Neuronal stem cell (in vitro differentiated cells): ENCODE data around the gene SPPL2B.

Experiments used
- DNase-seq: peaks from one replicate; pipeline ENCODE4 v3.0.0-alpha.2; 2013; ENCODE audit warnings: low spot score
- H2AFZ ChIP-seq: one replicate; pipeline ENCODE4 v1.6.1; 2013; ENCODE audit warnings: mild to moderate bottlenecking, low read length, inconsistent platforms
- H2AK5ac ChIP-seq: 2 replicates; pipeline ENCODE4 v1.6.1; 2013; ENCODE audit warnings: low read depth, mild to moderate bottlenecking, inconsistent platforms, low read length, moderate library complexity, mixed read lengths
- H2BK120ac ChIP-seq: 2 replicates; pipeline ENCODE4 v1.6.1; 2013; ENCODE audit warnings: low read depth, mild to moderate bottlenecking, inconsistent platforms, low read length, moderate library complexity, mixed read lengths
- H2BK12ac ChIP-seq: one replicate; pipeline ENCODE4 v1.6.1; 2013; ENCODE audit warnings: low read length, inconsistent platforms
- H2BK15ac ChIP-seq: 2 replicates; pipeline ENCODE4 v1.6.1; 2013; ENCODE audit warnings: mild to moderate bottlenecking, low read length, inconsistent platforms, mixed read lengths
- H2BK5ac ChIP-seq: one replicate; pipeline ENCODE4 v1.6.1; 2013; ENCODE audit warnings: inconsistent platforms, mild to moderate bottlenecking, low read length, moderate library complexity
- H3K14ac ChIP-seq: one replicate; pipeline ENCODE4 v1.6.1; 2013; ENCODE audit warnings: low read length, inconsistent platforms
- H3K18ac ChIP-seq: 2 replicates; pipeline ENCODE4 v1.6.1; 2013; ENCODE audit warnings: low read length, inconsistent platforms
- H3K23ac ChIP-seq: 2 replicates; pipeline ENCODE4 v1.6.1; 2013; ENCODE audit warnings: low read depth, mild to moderate bottlenecking, mixed read lengths, low read length, inconsistent platforms; ENCODE audit not compliant: poor library complexity
- H3K27ac ChIP-seq: replicated peaks from 3 replicates; pipeline ENCODE4 v1.5.1; 2013; ENCODE audit warnings: low read length, inconsistent platforms
- H3K27me3 ChIP-seq, 3 experiments: 2 replicates each; pipeline ENCODE4 v1.6.1; 2013; ENCODE audit warnings: low read length in 3 of 3, mild to moderate bottlenecking in 2 of 3, inconsistent platforms in 1 of 3, low read depth in 1 of 3, mixed read lengths in 1 of 3, moderate library complexity in 1 of 3; ENCODE audit not compliant: control insufficient read depth in 3 of 3, insufficient read depth in 3 of 3
- H3K36me3 ChIP-seq, 2 donors: replicated peaks in 1 of 2; 2 replicates each; pipeline ENCODE4 v1.6.1; 2013; ENCODE audit warnings: low read length in 2 of 2; ENCODE audit not compliant: control insufficient read depth in 2 of 2, insufficient read depth in 2 of 2
- H3K4ac ChIP-seq: 2 replicates; pipeline ENCODE4 v1.6.1; 2013; ENCODE audit warnings: inconsistent platforms, mild to moderate bottlenecking, low read length, moderate library complexity
- H3K4me1 ChIP-seq, 2 donors: 1 replicate in 1 of 2; 2 replicates in 1 of 2; pipeline ENCODE4 v1.6.1; 2013; ENCODE audit warnings: low read length in 2 of 2, low read depth in 1 of 2; ENCODE audit not compliant: control insufficient read depth in 2 of 2, insufficient read depth in 1 of 2
- H3K4me2 ChIP-seq: one replicate; pipeline ENCODE4 v1.6.1; 2013; ENCODE audit warnings: mild to moderate bottlenecking, low read length, inconsistent platforms; ENCODE audit not compliant: insufficient read depth, poor library complexity, severe bottlenecking
- H3K4me3 ChIP-seq, 2 donors: 2 replicates each; pipeline ENCODE4 v1.5.1; 2013; ENCODE audit warnings: low read length in 2 of 2, mild to moderate bottlenecking in 2 of 2, inconsistent platforms in 1 of 2, moderate library complexity in 1 of 2
- H3K79me1 ChIP-seq: one replicate; pipeline ENCODE4 v1.6.1; 2013; ENCODE audit warnings: low read depth, mild to moderate bottlenecking, inconsistent platforms, low read length, moderate library complexity
- H3K9ac ChIP-seq: one replicate; pipeline ENCODE4 v1.6.1; 2013; ENCODE audit warnings: mild to moderate bottlenecking, low read depth, low read length, inconsistent platforms; ENCODE audit not compliant: poor library complexity
- H3K9me3 ChIP-seq, 2 donors: replicated peaks in 1 of 2; 2 replicates each; pipeline versions ENCODE3 to v1.6.1; 2013; ENCODE audit warnings: low read length in 2 of 2, mild to moderate bottlenecking in 2 of 2, inconsistent platforms in 1 of 2, low read depth in 1 of 2, mixed read lengths in 1 of 2, moderate library complexity in 1 of 2; ENCODE audit not compliant: control insufficient read depth in 2 of 2, insufficient read depth in 1 of 2
- H4K8ac ChIP-seq: one replicate; pipeline ENCODE4 v1.6.1; 2013; ENCODE audit warnings: low read depth, mild to moderate bottlenecking, inconsistent platforms, low read length, moderate library complexity
- H4K91ac ChIP-seq: one replicate; pipeline ENCODE4 v1.6.1; 2013; ENCODE audit warnings: low read length, low read depth, mild to moderate bottlenecking, inconsistent platforms; ENCODE audit not compliant: poor library complexity
- WGBS, 2 donors: extraction: QIAGEN DNeasy Blood & Tissue Kit; methylation state at CpG; one replicate each; pipeline ENCODE4 v1.1.7; 2013; ENCODE audit warnings: missing lambda C conversion rate in 2 of 2, mixed read lengths in 1 of 2; ENCODE audit not compliant: insufficient read length in 2 of 2, insufficient replicate concordance in 1 of 2; ENCODE audit errors: extremely low coverage in 2 of 2; 5-methylcytosine and 5-hydroxymethylcytosine counted together

The SPPL2B gene

DNA sequence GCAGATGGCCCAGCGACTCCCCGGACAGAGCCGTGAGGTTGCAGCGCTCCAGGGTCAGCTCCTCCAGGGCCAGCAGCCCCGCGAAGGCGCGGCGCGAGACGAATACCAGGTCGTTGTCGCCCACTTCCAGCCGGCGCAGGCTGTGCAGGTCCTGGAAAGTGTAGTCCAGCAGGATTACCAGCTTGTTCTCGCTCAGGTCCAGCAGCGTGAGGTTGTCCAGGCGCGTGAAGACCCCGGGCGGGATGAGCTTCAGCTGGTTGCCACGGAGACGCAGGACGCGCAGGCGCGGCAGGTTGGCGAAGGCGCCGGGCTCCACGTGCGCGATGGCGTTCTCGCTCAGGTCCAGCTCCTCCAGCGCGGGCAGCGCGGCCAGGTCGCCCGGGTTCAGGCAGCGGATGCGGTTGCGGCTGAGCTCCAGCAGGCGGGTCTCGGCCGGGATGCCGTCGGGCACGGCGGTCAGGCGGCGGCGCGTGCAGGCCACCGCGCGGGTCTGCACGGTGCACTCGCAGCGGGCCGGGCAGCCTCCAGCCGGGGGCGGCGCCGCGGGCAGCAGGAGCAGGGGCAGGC lies 37.2 kb upstream of the SPPL2B start:
- no CpG with 5 or more reads among the region's 67 CpGs for WGBS, 2 donors
- Histone ChIP-seq H3K9me3 (peaks cover 0 to 4% of the 10 kb centered on the region in 2 donors), H3K4me2 (peak overlapping the region; percentile 91), H2BK12ac (no peak overlapping the region), H2BK5ac (peak overlapping the region; percentile 75), H3K23ac (peak overlapping the region; percentile 93), H3K14ac (peak overlapping the region; percentile 71), H3K27ac (no peak overlapping the region), H4K8ac (no peak overlapping the region), H2BK15ac (no peak overlapping the region), H4K91ac (no peak overlapping the region), H2AFZ (no peak overlapping the region), H3K9ac (peak overlapping the region; percentile 60), H3K36me3 (no peaks in the 10 kb centered on the region), H2BK120ac (no peak overlapping the region), H3K79me1 (peaks cover 3% of the 10 kb centered on the region), H3K4me1 (peaks cover 5 to 15% of the 10 kb centered on the region in 2 donors), H3K4ac (no peak overlapping the region), H3K4me3 (peak overlapping the region in 1 of 2 donors; percentile 73), H2AK5ac (no peak overlapping the region), H3K27me3 (peaks cover 38 to 71% (median 42%) of the 10 kb centered on the region in 3 experiments), H3K18ac (peak overlapping the region; percentile 90)
- DNase-seq, result peak; percentile 71

DNA sequence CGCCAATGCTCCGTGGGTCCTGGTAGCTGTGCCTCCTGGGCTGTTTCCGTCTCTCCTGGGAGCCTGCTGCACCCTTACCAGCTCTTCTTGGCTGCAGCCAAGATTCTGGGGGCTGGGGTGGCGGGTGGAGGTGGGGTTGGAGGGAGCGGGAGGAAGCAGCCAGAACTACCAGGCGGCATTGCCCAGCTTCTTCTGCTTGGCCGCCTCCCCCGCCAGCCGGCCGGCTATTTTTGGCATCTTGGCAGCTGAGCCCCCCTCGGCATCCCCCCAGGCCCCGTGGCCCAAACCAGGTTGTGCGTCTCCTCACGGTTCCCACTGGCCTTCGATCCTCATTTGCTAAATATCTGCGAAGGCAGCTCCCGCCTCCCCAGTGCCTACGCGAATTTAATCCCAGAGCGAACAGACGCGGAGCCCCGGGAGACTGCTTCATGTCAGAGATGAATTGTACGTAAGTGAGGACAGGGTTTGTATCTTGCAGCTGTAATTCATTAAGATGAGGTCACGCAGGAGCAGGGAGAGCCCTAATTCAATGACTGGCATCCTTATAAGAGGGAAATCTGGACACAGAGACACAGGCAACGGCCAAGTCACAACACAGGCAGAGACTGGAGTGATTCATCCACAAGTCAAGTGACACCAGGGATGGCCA lies 33.7 kb upstream of the SPPL2B start:
- Histone ChIP-seq H3K79me1 (no peaks in the 10 kb centered on the region), H3K36me3 (no peaks in the 10 kb centered on the region), H2BK120ac (no peak overlapping the region), H3K18ac (peak overlapping the region; percentile 28), H2BK15ac (no peak overlapping the region), H3K27ac (no peak overlapping the region), H2BK12ac (no peak overlapping the region), H2AK5ac (no peak overlapping the region), H3K4me2 (no peak overlapping the region), H3K4me1 (peaks cover 5 to 15% of the 10 kb centered on the region in 2 donors), H2AFZ (peak overlapping the region; percentile 71), H3K4ac (no peak overlapping the region), H2BK5ac (no peak overlapping the region), H4K91ac (peak overlapping the region; percentile 56), H4K8ac (no peak overlapping the region), H3K14ac (peak overlapping the region; percentile 71), H3K27me3 (peaks cover 20 to 39% (median 25%) of the 10 kb centered on the region in 3 experiments), H3K9me3 (peaks cover 0 to 4% of the 10 kb centered on the region in 2 donors), H3K4me3 (no peak overlapping the region), H3K23ac (no peak overlapping the region), H3K9ac (no peak overlapping the region)
- no CpG with 5 or more reads among the region's 26 CpGs for WGBS, 2 donors
- no peak for DNase-seq

DNA sequence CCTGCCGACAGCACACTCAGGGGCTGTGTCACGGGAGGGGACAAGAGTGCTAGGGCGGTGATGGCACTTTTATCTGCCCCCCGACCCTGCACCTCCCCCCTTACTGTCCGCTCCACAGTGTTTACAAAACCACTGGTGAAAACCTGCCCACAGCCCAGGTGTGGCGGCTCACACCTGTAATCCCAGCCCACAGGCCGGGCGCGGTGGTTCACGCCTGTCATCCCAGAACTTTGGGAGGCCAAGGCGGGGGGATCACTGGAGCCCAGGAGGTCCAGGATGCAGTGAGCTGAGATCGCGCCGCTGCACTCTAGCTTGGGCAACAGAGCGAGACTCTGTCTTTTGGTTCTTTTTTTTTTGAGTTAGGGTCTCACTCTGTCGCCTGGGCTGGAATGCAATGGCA lies 32.3 kb upstream of the SPPL2B start:
- H3K4ac ChIP-seq, result no peak overlapping the region
- no peak overlapping the region for H3K4me2 ChIP-seq
- H2BK5ac ChIP-seq, result no peak overlapping the region
- H4K8ac ChIP-seq, result no peak overlapping the region
- H3K79me1 ChIP-seq, result no peaks in the 10 kb centered on the region
- H3K36me3 ChIP-seq, result no peaks in the 10 kb centered on the region
- no peak overlapping the region for H4K91ac ChIP-seq
- no peak for DNase-seq
- H2BK120ac ChIP-seq, result no peak overlapping the region
- no peak overlapping the region for H3K23ac ChIP-seq
- H3K27me3 ChIP-seq, result peaks cover 7 to 26% (median 12%) of the 10 kb centered on the region in 3 experiments
- H3K27ac ChIP-seq, result no peak overlapping the region
- H2AFZ ChIP-seq, result no peak overlapping the region
- H3K9ac ChIP-seq, result no peak overlapping the region
- H3K4me3 ChIP-seq, result no peak overlapping the region
- no peak overlapping the region for H2AK5ac ChIP-seq
- H3K14ac ChIP-seq, result no peak overlapping the region
- WGBS, 2 donors, result no CpG with 5 or more reads among the region's 16 CpGs
- peaks cover 0 to 2% of the 10 kb centered on the region in 2 donors for H3K9me3 ChIP-seq
- H2BK15ac ChIP-seq, result no peak overlapping the region
- peak overlapping the region; percentile 67 for H3K18ac ChIP-seq
- H2BK12ac ChIP-seq, result no peak overlapping the region
- peaks cover 4 to 5% of the 10 kb centered on the region in 2 donors for H3K4me1 ChIP-seq

DNA sequence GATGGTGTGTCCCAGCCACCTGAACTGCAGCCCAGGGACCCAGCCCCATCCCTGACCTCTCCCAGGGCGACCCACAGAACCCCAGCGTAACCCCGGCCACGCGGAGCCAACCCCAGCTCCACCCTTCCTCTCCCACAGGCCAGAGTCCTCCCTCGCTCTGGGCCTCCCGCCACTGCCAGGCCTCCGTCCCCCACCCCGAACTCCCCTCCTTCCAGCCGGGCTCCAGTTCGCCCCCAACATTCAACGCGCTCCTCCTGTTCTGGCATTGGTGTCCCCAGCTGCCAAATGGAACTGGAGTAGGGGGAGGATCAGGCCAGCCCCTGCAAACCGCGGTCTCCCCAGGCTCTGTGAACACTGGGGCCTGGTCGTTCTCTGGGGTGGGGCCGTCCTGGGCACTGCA lies 28.0 kb upstream of the SPPL2B start:
- H2BK5ac ChIP-seq, result no peak overlapping the region

More for the DNA sequence above, 28.0 kb upstream of the SPPL2B start:
- Histone ChIP-seq H2BK120ac (no peak overlapping the region), H3K4me3 (no peak overlapping the region), H3K9me3 (no peaks in the 10 kb centered on the region), H3K27ac (no peak overlapping the region), H2AFZ (no peak overlapping the region), H3K4ac (no peak overlapping the region), H3K27me3 (peaks cover 0 to 32% (median 7%) of the 10 kb centered on the region in 3 experiments), H3K14ac (no peak overlapping the region), H3K79me1 (no peaks in the 10 kb centered on the region), H3K9ac (no peak overlapping the region), H3K23ac (peak overlapping the region; percentile 31), H2BK15ac (peak overlapping the region; percentile 7), H2BK12ac (no peak overlapping the region), H3K18ac (peak overlapping the region; percentile 64), H2AK5ac (peak overlapping the region; percentile 45), H3K4me1 (peaks cover 8 to 14% of the 10 kb centered on the region in 2 donors), H4K91ac (no peak overlapping the region), H3K36me3 (no peaks in the 10 kb centered on the region), H3K4me2 (no peak overlapping the region), H4K8ac (no peak overlapping the region)
- no CpG with 5 or more reads among the region's 17 CpGs for WGBS, 2 donors
- DNase-seq, result no peak
